ENCODE results near the gene PRIM1.
"Not testable (repeated sequence)": the region's sequence is repeated elsewhere in the genome, so short reads cannot be mapped to it uniquely, and the experiment has no call there.

Gene PRIM1

DNA sequence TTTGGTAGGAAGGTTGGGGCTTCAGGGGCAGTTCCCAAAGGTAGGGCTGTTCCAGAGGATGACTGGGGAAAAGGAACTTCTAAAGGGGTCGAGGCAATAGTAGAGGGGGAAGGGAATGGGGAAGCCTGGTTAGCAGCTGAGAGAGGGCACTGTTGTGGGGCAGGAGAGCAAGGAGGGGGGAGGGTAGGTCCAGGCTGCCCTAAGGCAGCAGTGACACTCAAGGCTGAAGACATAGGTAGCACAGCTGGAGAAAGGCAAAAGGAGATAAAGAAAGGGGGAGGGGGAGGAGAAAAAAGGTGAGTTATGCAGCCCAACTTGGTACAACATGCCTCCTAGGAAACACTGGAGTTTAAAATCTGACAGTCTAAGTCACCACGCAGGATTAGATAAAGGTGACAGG, 30.9 kb downstream of the PRIM1 start:
- in situ Hi-C loops (cut with MboI; ENCODE audit: low sequenced_read_pairs) = no loop called here

DNA sequence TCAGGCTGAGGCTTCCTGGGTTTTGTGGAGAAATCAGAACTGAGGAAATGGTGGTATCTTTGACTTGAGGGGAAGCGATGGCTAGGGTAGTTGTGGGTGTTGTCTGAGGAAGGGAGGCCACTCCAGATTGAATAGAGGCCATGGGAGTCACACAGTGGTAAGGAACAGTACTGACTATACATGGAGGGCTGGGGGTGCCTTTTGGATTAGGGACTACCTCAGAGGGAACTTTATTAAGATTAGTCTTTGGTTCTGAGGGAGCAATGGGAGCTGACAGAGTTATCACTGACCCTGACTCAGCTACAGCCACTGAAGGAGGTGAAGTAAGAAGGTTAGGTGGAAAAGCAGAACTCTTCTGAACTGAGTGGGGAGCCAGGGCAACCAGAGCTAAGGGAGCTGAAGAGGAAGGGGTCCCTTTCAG, 31.4 kb downstream of the PRIM1 start:
- in situ Hi-C loops (cut with MboI; ENCODE audit: low sequenced_read_pairs) = no loop called here

DNA sequence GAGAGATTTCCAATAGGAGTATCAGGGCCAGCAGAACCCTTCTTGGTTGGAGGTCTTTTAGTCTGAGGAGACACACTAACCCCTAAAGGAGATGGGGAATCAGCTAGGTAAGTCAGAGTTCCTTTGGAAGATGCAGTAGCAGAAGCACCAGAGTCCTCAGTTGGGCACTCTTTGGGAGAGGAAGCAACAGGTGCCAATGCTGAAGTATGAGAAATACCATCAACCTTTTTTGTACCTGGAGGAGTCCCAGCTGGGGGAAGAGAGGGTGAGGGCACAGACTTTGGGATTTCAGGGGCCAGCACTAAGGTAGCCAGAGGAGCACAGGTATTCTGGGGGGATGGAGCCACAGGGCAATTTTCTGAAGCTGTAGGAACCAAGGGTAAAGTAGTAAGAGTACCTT, 33.1 kb downstream of the PRIM1 start:
- in situ Hi-C loops (cut with MboI; ENCODE audit: low sequenced_read_pairs) = no loop called here

DNA sequence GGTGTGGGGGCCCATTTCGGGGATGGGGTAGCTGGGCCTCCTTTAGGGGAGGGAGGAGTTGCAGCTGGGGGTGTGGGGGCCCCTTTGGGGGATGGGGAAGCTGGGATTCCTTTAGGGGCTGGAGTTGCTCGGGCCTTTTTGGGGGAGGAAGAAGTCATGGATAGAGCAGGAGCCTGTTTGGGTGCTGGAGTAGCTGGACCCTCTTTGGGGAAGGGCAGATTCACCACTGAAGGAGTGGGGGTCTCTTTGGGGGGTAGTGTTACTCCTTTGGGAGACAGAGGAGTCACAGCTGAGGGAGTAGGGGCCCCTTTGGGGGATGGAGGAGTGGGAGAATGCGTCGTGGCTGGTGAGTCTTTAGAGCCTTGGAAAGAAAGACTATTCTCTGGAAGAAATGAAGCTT, 33.5 kb downstream of the PRIM1 start:
- in situ Hi-C loops (cut with MboI; ENCODE audit: low sequenced_read_pairs) = no loop called here

DNA sequence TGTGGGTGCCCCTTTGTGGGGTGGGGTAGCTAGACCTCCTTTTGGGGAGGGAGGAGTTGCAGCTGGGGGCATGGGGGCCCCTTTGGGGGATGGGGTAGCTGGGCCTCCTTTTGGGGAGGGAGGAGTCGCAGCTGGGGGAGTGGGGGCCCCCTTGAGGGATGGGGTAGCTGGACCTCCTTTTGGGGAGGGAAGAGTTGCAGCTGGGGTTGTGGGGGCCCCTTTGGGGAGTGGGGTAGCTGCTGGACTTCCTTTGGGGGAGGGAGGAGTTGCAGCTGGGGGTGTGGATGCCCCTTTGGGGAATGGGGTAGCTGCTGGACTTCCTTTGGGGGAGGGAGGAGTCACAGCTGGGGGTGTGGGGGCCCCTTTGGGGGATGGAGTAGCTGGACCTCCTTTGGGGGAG, 34.0 kb downstream of the PRIM1 start:
- in situ Hi-C loops (cut with MboI; ENCODE audit: low sequenced_read_pairs) = no loop called here

DNA sequence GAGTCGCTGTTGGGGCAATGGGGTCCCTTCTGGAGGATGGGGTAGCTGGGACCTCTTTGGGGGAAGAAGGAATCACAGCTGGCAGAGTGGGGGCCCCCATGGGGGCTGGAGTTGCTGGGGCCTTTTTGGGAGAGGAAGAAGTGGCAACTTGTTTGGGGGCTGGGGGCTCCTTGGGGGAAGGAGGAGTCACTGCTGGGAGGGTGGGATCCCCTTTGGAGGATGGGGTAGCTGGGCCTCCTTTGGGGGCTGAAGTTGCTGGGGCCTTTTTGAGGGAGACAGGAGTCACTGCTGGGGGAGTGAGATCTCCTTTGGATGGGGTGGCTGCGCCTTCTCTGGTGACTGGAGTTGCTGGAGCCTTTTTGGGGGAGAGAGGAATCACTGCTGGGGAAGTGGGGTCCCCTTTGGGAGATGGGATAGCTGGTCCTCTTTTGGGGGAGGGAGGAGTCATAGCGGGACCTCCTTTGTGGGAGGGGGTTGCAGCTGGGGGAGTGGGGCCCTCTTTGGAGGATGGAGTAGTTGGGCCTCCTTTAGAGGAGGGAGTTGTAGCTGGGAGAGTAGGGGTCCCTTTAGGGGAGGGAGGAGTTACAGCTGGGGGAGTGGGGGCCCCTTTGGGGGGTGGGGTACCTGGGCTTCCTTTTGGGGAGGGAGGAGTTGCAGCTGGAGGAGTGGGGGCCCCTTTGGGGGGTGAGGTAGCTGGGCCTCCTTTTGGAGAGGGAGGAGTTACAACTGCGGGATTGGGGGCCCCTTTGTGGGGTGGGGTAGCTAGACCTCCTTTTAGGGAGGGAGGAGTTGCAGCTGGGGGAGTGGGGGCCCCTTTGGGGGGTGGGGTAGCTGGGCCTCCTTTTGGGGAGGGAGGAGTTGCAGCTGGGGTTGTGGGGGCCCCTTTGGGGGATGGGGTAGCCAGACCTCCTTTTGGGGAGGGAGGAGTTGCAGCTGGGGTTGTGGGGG, 34.9 kb downstream of the PRIM1 start:
- in situ Hi-C loops (cut with MboI; ENCODE audit: low sequenced_read_pairs) = no loop called here

- in situ Hi-C loops (cut with MboI; ENCODE audit: low sequenced_read_pairs) = no loop called here
These were observed 35.7 kb downstream of the PRIM1 start for GRCh38 chr12:56716458-56716857.

DNA sequence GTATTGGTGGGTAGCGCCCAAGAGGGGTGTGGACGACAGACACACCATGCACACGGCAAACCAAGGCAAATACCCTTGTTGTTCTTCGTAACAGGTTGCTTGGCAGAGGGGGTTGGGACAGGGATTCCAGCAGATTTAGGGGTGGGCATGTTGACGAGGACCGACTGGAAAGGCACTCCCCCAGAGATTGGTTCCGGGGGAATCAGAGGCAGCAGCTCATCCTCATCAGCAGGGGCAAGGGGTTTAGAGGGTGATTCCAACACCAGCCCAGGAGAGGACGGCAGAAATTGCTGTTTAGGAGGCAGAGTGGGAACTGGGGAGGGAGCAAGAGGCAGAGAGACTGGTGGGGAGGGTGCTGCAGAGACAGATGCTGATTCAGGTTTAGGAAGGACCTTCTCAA, 36.3 kb downstream of the PRIM1 start:
- in situ Hi-C loops (cut with MboI; ENCODE audit: low sequenced_read_pairs) = no loop called here

DNA sequence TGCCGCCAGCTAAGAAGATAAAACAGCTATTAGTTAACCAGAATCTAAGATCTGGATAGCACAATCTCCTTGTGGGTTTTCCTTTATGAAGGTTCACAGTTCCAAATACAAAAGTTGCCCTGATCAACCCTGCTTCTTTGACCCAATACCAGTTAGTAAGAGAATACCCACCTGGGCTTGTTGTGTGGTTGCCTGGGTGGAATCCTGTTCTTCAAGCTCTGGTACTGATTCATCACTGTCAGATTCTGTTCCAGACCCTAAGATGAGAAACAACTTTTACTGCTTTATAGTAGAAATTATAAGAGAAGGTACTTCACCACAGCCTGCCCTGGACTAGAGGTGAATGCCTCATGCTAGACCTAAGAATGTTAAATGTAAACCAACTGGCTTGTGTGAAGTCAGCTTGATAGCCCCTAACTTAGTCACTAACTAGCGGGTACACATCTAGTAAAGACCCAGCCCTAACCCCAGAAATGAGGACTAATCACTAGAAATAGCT, 37.6 kb downstream of the PRIM1 start:
- in situ Hi-C loops (cut with MboI; ENCODE audit: low sequenced_read_pairs) = no loop called here

GRCh38 chr12:56713345-56713744, 38.8 kb downstream of the PRIM1 start:
- in situ Hi-C loops (cut with MboI; ENCODE audit: low sequenced_read_pairs) = no loop called here

- in situ Hi-C loops (cut with MboI; ENCODE audit: low sequenced_read_pairs) = no loop called here
These were observed 42.3 kb downstream of the PRIM1 start for GRCh38 chr12:56709759-56710376.

DNA sequence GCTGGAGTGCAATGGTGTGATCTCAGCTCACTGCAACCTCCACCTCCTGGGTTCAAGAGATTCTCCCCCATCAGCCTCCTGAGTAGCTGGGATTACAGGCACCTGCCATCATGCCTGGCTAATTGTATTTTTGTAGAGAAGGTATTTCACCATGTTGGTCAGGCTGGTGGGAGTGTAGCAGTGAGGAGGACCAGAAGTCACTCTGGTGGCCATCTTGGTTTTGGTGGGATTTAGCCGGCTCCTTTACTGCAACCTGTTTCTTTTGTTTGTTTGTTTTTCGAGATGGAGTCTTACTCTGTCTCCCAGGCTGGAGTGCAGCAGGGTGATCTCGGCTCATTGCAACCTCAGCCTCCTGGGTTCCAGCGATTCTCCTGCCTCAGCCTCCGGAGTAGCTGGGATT, 47.6 kb downstream of the PRIM1 start:
- in situ Hi-C loops (cut with MboI; ENCODE audit: low sequenced_read_pairs) = not testable (repeated sequence)

DNA sequence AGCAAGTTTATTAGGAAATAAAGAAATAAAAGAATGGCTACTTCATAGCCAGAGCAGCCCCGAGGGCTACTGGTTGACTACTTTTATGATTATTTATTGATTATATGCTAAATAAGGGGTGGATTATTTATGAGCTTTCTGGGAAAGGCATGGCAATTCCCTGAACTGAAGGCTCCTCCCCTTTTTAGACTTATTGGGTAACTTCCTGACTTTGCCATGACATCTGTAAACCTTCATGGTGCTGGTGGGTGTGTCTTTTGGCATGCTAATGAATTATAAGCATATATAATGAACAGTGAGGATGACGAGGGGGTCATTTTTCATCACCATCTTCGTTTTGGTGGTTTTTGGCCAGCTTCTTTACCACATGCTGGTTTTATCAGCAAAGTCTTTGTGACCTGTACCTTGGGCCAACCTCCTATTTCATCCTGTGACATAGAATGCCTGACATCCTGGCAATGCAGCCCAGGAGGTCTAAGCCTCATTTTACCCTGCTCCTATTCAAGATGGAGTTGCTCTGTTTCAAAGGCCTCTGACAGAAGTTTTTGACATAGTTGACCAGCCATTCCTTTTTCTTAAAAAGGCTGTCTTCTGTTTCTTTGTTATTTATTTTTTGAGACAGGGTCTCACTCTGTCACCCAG, 53.0 kb downstream of the PRIM1 start:
- in situ Hi-C loops (cut with MboI; ENCODE audit: low sequenced_read_pairs) = no loop called here

DNA sequence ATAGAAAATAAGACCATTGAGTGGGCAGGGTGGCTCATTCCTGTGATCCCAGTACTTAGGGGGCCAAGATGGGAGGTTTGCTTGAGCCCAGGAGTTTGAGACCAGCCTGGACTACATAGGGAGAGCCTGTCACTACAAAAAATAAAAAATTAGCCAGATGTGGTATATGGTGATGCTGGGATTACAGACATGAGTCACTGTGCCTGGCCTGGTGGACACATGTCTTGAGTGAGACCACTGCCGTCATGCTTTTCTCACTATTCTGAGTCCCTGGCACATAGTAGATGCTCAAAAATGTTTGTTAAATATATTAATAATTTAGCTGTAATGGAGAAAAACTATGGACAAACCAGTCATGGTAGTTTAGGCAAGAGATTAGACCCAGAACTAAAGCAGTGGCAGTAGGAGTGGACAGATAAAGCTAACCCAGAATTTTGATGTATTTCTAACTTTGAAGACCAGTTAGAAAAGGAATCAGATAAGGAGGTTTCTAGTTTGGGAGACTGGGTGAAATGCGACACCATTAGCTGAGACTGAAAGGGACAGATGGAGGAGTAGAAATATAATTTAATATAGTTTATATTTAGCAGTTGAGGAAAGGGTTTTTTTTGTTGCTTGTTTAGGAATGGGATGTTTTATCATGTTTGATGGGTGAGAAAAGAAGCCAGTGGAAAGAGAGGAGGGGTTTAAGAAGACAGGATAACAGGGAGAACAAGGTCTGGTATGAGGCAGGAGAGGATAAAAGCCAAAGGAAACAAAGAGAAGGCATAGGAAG, 56.6 kb downstream of the PRIM1 start:
- in situ Hi-C loops (cut with MboI; ENCODE audit: low sequenced_read_pairs) = no loop called here

GRCh38 chr12:56694161-56694560, 58.0 kb downstream of the PRIM1 start:
- in situ Hi-C loops (cut with MboI; ENCODE audit: low sequenced_read_pairs) = no loop called here

GRCh38 chr12:56688846-56689109, 63.3 kb downstream of the PRIM1 start:
- in situ Hi-C loops (cut with MboI; ENCODE audit: low sequenced_read_pairs) = no loop called here

- in situ Hi-C loops (cut with MboI; ENCODE audit: low sequenced_read_pairs) = no loop called here
These were observed 63.8 kb downstream of the PRIM1 start, which contains the start of gene PTGES3 for GRCh38 chr12:56688129-56688845. TSS of gene PTGES3 (minus strand) at chr12:56688284. CDS start at chr12:56687999, 285 bp downstream.

DNA sequence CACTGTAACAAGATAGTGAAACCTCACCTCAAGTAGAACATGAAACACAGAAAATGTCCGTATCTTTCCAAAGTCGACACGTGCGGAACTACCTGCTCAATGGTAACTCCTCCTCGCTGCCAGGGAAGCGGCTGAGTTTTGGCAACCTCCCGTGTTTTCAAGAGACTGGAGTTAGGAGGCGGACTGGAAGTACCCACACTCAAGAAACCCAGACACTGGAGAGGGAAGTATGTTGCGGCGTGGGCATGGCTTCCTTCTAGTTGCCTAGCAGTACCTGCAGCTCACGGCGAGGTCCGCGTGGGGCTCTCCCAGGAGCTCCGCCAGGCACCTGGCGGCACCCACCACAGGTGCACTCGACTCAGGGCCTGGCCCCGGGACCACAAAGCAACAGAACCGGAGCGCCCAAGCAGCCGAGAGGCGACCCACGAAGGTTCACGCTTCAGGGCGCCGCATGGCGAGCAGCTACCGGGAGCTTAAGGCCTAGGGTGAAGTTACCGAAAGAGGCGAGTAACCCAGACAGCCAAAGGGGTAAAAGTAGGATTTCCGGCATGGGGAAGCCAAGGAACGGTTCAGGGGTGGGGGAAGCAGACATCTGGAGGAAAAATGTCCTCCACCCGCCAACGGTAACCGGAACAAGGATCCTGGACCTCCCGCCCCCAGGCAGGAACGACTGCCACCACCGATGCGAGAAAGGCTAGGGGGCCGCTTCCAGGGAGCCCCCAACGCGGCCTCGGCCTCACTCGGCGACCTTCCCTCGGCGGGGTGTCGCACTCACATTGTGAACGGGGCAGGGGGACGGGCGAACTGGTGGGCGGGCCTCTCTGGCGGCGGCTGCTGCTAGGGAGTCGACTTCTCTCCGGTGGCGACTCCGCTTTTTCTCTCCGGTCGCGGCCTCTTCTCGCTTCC, 64.6 kb downstream of the PRIM1 start:
- in situ Hi-C loops (cut with MboI; ENCODE audit: low sequenced_read_pairs) = no loop called here

DNA sequence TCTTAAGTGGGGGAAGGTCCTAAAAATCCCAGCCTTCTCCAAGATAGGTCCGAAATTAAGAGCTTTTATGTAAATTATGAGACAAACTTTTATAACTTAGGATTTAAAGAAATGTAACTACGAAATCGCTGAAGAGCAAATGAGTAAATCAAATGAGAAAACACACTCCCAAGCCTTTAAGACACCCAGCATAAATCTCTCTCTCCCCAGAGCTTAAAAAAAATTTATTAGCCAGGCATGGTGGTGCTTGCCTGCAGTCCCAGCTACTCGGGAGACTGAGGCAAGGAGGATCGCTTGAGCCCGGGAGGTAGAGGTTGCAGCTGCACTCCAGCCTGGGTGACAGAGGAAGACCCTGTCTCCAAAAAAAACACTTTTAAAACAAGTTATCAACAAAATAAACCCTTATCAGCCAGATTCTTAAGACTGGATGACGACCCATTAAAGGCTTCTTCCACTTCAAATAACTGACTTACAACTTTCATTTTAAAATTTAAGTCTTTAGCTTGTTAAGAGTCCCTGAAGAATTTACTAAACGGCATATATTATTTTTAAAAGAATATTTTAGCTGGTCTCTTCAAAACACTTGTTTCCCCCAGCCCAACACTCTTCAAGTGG, 67.3 kb downstream of the PRIM1 start:
- in situ Hi-C loops (cut with MboI; ENCODE audit: low sequenced_read_pairs) = no loop called here

All from HL-60/S4 (cell line).